Measurements from ENCODE around the gene RUFY3. TPM values are rescaled to one million over a fixed set of nuclear protein-coding genes. Genes with fewer than 3 reads are reported as not detected.

Gene RUFY3
- total and polyA plus RNA-seq, 2 of the 13 experiments (the other 11 are each of a cell fraction or from before 2014, with no cell fraction given): 17.9 to 25.3 TPM

- TF ChIP-seq PRDM10 (CRISPR knock-in tag; IDR thresholded peaks at IDR 0.05; ENCODE audit: low read depth) (no peak; the same call in 1 of the 2 replicates), ELF1 (CRISPR knock-in tag; IDR thresholded peaks at IDR 0.05) (peak; percentile 73), POLR2G (IDR thresholded peaks at IDR 0.05; ENCODE audit: low read depth, low read length) (peak; percentile 81), ZNF543 (CRISPR knock-in tag; IDR thresholded peaks at IDR 0.05) (0 out of 2 replicates have a peak, but pooled peaks have one; percentile 5), ZNF292 (CRISPR knock-in tag; IDR thresholded peaks at IDR 0.05; ENCODE audit: borderline replicate concordance, low read depth) (no peak), NCOA1 (CRISPR knock-in tag; IDR thresholded peaks at IDR 0.05) (no peak), IRF2 (CRISPR knock-in tag; IDR thresholded peaks at IDR 0.05) (no peak), KLF11 (CRISPR knock-in tag; IDR thresholded peaks at IDR 0.05) (0 out of 2 replicates have a peak, but pooled peaks have one; percentile 40), NBN (conservative IDR thresholded peaks at IDR 0.05) (no peak), ZNF362 (CRISPR knock-in tag; IDR thresholded peaks at IDR 0.05; ENCODE audit: borderline replicate concordance) (no peak), ZNF549 (CRISPR knock-in tag; IDR thresholded peaks at IDR 0.05) (no peak), REL (CRISPR knock-in tag; conservative IDR thresholded peaks at IDR 0.05) (no peak), ISL2 (CRISPR knock-in tag; IDR thresholded peaks at IDR 0.05) (no peak), HDAC1 (CRISPR knock-in tag; IDR thresholded peaks at IDR 0.05) (peak; percentile 65), GATA4 (IDR thresholded peaks at IDR 0.05; ENCODE audit: borderline replicate concordance, low read depth) (0 out of 2 replicates have a peak, but pooled peaks have one; percentile 20), TEAD3 (CRISPR knock-in tag; optimal IDR thresholded peaks at IDR 0.05; ENCODE audit: borderline replicate concordance) (peak; percentile 35), POLR2AphosphoS5 (IDR thresholded peaks at IDR 0.05; ENCODE audit: low read depth, low read length) (peak; percentile 89), ZNF484 (CRISPR knock-in tag; IDR thresholded peaks at IDR 0.05; ENCODE audit: borderline replicate concordance, low read depth) (no peak), TOPORS (CRISPR knock-in tag; IDR thresholded peaks at IDR 0.05) (0 out of 2 replicates have a peak, but pooled peaks have one; percentile 37), KDM5B (CRISPR knock-in tag; IDR thresholded peaks at IDR 0.05; ENCODE audit: borderline replicate concordance) (0 out of 2 replicates have a peak, but pooled peaks have one; percentile 18), SP4 (CRISPR knock-in tag; IDR thresholded peaks at IDR 0.05) (peak; percentile 99), ZNF510 (CRISPR knock-in tag; IDR thresholded peaks at IDR 0.05; ENCODE audit: low read depth) (no peak)
- TF ChIP-seq, protein P1, sequence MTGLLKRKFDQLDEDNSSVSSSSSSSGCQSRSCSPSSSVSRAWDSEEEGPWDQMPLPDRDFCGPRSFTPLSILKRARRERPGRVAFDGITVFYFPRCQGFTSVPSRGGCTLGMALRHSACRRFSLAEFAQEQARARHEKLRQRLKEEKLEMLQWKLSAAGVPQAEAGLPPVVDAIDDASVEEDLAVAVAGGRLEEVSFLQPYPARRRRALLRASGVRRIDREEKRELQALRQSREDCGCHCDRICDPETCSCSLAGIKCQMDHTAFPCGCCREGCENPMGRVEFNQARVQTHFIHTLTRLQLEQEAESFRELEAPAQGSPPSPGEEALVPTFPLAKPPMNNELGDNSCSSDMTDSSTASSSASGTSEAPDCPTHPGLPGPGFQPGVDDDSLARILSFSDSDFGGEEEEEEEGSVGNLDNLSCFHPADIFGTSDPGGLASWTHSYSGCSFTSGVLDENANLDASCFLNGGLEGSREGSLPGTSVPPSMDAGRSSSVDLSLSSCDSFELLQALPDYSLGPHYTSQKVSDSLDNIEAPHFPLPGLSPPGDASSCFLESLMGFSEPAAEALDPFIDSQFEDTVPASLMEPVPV (CRISPR knock-in tag; IDR thresholded peaks at IDR 0.05): 0 out of 2 replicates have a peak, but pooled peaks have one; percentile 51
- TF ChIP-seq, protein P2, sequence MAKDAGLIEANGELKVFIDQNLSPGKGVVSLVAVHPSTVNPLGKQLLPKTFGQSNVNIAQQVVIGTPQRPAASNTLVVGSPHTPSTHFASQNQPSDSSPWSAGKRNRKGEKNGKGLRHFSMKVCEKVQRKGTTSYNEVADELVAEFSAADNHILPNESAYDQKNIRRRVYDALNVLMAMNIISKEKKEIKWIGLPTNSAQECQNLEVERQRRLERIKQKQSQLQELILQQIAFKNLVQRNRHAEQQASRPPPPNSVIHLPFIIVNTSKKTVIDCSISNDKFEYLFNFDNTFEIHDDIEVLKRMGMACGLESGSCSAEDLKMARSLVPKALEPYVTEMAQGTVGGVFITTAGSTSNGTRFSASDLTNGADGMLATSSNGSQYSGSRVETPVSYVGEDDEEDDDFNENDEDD (CRISPR knock-in tag; IDR thresholded peaks at IDR 0.05; ENCODE audit: borderline replicate concordance): peak; percentile 25; the same call in 1 of the 2 replicates
Measured at GRCh38 chr4:70839589-70840093, 117.9 kb downstream of the RUFY3 start, which contains the start of gene GRSF1 (continued).
